BE2C (cell line): ENCODE measurements around the gene DCANP1.

ENCODE experiments used
- DNase-seq: peaks from one replicate; pipeline ENCODE4 v3.0.0-alpha.2; 2020
- H3K27me3 ChIP-seq: fragments of 250-450 bp; sonication (Bioruptor Pico); 2 replicates; pipeline ENCODE4 v1.5.1; 2020; ENCODE audit warnings: mild to moderate bottlenecking
- H3K36me3 ChIP-seq: fragments of 250-450 bp; sonication (Bioruptor Pico); 2 replicates; pipeline ENCODE4 v1.5.1; 2020; ENCODE audit warnings: mild to moderate bottlenecking
- H3K4me1 ChIP-seq: fragments of 250-450 bp; sonication (Bioruptor Pico); 2 replicates; pipeline ENCODE4 v1.5.1; 2020
- H3K4me3 ChIP-seq: 2 replicates; pipeline ENCODE4 v1.5.1; 2011; ENCODE audit warnings: low read depth, low read length
- H3K9me3 ChIP-seq: fragments of 250-450 bp; sonication (Bioruptor Pico); 2 replicates; pipeline ENCODE4 v1.5.1; 2020
- TF ChIP-seq, protein P1 (sequence below): IDR thresholded peaks from 2 replicates; pipeline ENCODE4 v1.5.1; 2012; ENCODE audit warnings: mild to moderate bottlenecking, low read depth, low read length

DCANP1 gene

DNA sequence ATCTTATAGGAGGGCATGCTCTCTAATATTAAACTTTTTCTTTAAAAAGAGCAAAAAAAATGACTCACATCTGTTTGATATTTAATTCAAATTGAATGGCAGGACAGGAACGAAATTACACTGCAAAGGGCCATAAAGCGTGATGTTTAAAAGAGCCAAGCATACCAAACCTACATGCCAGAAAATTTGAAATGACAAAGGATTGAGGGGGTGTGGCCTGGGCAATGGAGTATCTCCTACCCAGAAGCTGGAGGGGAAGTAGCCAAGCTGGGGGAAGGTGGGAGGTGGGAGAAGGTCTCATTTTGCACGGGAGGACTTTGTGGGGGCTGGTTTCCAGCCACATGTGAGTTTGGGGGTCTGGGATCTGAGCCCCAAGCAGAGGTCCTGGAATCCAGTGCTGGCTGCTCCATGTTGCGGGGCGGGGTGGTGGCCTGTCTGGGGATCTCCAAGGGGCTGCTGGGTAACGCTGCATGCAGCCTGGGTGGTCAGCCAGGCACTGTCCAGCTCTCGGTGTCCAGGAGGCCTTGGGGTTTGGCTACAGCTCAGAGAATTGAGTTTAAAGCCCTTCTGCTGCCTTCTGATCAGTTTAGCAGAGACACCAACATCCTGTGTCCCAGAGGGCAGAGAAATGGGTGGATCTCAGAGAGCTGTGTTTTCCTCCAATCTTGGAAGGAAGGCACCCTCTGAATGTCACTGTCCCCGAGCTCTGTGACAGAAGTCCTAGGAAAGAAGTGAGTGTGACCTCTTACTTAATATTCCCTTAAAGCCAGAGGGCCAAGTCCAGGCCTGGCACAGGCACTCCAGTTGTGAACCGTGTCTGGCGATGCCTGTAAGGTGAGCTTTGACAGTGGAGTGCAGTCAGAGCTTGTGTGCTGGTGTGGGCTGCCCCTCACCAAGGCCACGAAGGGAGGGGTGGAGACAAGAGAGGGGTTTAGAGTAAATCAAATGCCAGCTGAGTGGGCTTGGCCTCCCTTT, 7.6 kb downstream of the DCANP1 start:
- Histone ChIP-seq H3K4me3 (no peak overlapping the region), H3K9me3 (no peaks in the 10 kb centered on the region), H3K27me3 (no peaks in the 10 kb centered on the region), H3K36me3 (no peaks in the 10 kb centered on the region), H3K4me1 (peaks cover 6% of the 10 kb centered on the region; the same call in 1 of the 2 replicates)
- TF ChIP-seq, protein P1, sequence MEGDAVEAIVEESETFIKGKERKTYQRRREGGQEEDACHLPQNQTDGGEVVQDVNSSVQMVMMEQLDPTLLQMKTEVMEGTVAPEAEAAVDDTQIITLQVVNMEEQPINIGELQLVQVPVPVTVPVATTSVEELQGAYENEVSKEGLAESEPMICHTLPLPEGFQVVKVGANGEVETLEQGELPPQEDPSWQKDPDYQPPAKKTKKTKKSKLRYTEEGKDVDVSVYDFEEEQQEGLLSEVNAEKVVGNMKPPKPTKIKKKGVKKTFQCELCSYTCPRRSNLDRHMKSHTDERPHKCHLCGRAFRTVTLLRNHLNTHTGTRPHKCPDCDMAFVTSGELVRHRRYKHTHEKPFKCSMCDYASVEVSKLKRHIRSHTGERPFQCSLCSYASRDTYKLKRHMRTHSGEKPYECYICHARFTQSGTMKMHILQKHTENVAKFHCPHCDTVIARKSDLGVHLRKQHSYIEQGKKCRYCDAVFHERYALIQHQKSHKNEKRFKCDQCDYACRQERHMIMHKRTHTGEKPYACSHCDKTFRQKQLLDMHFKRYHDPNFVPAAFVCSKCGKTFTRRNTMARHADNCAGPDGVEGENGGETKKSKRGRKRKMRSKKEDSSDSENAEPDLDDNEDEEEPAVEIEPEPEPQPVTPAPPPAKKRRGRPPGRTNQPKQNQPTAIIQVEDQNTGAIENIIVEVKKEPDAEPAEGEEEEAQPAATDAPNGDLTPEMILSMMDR, result no peak
- no peak for DNase-seq

DNA sequence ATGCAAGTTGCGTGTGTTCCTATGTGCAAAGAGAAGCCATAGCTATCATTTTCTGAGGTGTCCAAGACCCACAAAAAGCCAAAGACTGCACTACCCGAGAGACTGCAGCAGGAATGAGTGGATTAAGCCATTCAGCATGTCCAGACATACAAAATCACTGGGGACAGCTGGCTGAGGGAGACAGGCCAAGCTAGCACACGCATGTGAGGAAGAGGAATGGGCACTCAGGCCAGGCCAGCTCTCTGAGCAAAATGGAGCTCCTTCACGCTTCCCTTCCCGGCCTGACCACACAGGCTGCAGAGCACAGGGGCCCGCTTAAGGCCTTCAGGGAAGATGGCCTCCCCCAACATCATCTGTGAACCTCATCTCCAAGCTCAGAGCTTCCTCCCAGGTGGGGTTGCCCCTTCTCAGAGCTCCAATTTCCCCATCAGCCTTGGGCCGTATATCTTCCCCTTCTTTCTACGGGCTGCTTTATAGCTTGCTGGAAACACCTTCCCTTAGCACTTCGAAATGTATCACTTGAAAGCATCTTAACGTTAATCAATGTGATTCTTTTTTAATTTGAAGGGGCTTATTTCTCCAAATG, 8.4 kb downstream of the DCANP1 start:
- Histone ChIP-seq H3K4me1 (peaks cover 6% of the 10 kb centered on the region; the same call in 1 of the 2 replicates), H3K9me3 (no peaks in the 10 kb centered on the region), H3K36me3 (no peaks in the 10 kb centered on the region), H3K4me3 (no peak overlapping the region), H3K27me3 (no peaks in the 10 kb centered on the region)
- TF ChIP-seq, protein P1, result no peak
- DNase-seq, result no peak

DNA sequence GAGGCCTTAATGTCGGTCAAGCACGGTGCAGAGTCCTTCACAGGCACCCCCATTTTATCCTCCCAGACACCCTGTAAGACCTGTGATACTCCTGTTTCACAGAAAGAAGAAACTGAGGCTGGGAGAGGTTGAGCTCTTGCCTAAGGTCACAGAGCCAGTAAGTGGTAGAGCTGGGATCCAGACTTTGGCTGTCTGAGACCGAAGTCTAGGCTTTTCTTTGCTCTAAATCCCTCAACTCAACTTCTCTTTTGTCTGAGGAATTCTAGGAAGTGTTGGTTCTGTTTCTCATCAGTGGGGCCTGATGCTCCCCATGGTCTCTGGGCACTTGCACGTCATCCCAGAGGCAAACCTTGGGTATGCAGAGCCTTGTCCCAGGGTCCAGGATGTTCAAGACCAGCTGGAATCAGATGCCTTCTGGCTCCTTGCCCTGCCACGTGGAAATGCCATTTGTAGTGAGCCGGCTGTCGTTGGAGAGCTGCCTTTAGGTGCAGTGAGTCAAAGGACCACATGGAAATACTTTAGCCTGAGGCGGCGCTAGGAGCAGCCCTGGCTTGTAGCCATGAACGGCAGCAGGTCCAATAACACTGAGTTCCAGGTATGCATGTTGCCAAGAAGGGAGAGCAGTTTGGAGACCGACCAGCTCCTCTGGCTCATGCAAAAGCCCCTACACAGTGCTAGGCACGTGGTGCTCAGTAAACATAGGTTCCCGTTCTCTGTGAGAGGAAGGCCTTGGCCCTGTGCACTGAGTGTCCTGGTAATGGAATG, 9.2 kb downstream of the DCANP1 start:
- DNase-seq, result peak; percentile 49
- H3K4me3 ChIP-seq, result no peak overlapping the region
- peaks cover 6% of the 10 kb centered on the region; the same call in 1 of the 2 replicates for H3K4me1 ChIP-seq
- H3K36me3 ChIP-seq, result no peaks in the 10 kb centered on the region
- TF ChIP-seq, protein P1, result no peak
- no peaks in the 10 kb centered on the region for H3K9me3 ChIP-seq
- no peaks in the 10 kb centered on the region for H3K27me3 ChIP-seq

DNA sequence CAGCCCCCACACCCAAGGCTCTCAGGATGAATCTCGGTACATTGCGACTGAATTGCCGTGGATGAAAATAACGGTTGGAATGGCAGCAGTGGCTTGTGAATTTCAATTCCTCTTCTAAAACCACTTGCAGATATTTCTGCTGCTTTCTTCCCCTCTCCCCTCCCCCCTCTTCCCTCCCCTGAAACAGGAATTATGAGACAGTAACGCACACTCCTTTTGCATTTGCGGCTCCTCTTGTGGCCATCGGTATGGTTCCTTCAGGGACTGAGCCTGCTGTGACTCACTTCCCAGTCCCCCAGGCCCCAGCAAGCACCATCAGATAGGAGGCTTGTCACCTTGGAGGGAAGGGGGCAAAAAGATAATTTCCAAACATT, 9.7 kb downstream of the DCANP1 start:
- no peaks in the 10 kb centered on the region for H3K9me3 ChIP-seq
- H3K27me3 ChIP-seq, result no peaks in the 10 kb centered on the region
- peaks cover 6% of the 10 kb centered on the region; the same call in 1 of the 2 replicates for H3K4me1 ChIP-seq
- TF ChIP-seq, protein P1, result no peak
- no peak for DNase-seq
- no peaks in the 10 kb centered on the region for H3K36me3 ChIP-seq
- H3K4me3 ChIP-seq, result no peak overlapping the region

DNA sequence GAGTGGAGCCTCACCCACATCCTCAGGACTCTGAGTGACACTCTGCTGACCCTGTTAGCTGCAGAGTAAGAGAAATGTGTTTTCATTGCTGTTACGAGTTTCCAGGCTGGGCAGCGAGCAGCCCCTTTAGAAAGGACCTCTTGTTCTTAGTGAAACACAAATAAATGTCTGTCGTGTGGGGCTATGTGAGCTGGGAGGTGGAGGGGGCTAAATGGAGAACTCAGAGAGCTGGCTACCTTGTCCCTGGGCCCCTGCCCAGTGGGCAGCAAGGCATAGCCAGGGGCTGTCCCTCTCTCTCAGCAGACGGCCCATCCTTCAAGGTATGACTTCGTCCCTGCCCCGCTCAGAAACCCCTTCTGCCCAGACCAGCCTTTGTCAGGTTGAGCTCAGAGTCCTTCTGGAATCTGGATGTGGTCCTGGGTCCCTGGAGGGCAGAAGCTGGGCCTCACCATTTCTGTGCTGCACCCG, 10.2 kb downstream of the DCANP1 start:
- Histone ChIP-seq H3K27me3 (no peaks in the 10 kb centered on the region), H3K4me1 (peaks cover 6% of the 10 kb centered on the region; the same call in 1 of the 2 replicates), H3K36me3 (no peaks in the 10 kb centered on the region), H3K9me3 (no peaks in the 10 kb centered on the region), H3K4me3 (no peak overlapping the region)
- DNase-seq, result no peak
- TF ChIP-seq, protein P1, result no peak
